Measurements from ENCODE around the gene MAPK12. TPM values are rescaled to one million over a fixed set of nuclear protein-coding genes. Genes with fewer than 3 reads are reported as not detected.

The MAPK12 gene
- total and polyA plus RNA-seq, 9 of the 15 experiments (the other 6 are each of a cell fraction or from before 2014, with no cell fraction given): 0.79 to 71.5 (median 32.8) TPM

GRCh38 chr22:50218996-50219727, 42.3 kb downstream of the MAPK12 start (continued):
- no peak for TF ChIP-seq RBM34 (IDR thresholded peaks at IDR 0.05; ENCODE audit: borderline replicate concordance, insufficient read depth, low read length)
- no peak for TF ChIP-seq KAT8 (IDR thresholded peaks at IDR 0.05; ENCODE audit: low read depth)
- no peak for TF ChIP-seq PRMT5 (CRISPR knock-in tag; IDR thresholded peaks at IDR 0.05)
- TF ChIP-seq CBX8 (IDR thresholded peaks at IDR 0.05; ENCODE audit: borderline replicate concordance, extremely low read depth, low read depth, low read length, poor library complexity, severe bottlenecking): no peak
- TF ChIP-seq NFYB (IDR thresholded peaks at IDR 0.05; ENCODE audit: extremely low read depth, insufficient read length): no peak
- TF ChIP-seq HMG20A (CRISPR knock-in tag; conservative IDR thresholded peaks at IDR 0.05): no peak
- TF ChIP-seq ZSCAN32 (CRISPR knock-in tag; IDR thresholded peaks at IDR 0.05): no peak
- TF ChIP-seq LCOR (CRISPR knock-in tag; IDR thresholded peaks at IDR 0.05): no peak
- TF ChIP-seq OTX1 (CRISPR knock-in tag; IDR thresholded peaks at IDR 0.05): no peak
- TF ChIP-seq ZNF134 (CRISPR knock-in tag; conservative IDR thresholded peaks at IDR 0.05): no peak
- no peak for TF ChIP-seq PYGO2 (tag; IDR thresholded peaks at IDR 0.05)
- peak; percentile 58 for TF ChIP-seq POLR2G (IDR thresholded peaks at IDR 0.05; ENCODE audit: low read depth, low read length)
- no peak for TF ChIP-seq ZSCAN29 (IDR thresholded peaks at IDR 0.05)
- no peak for TF ChIP-seq EGR1 (conservative IDR thresholded peaks at IDR 0.05)
- TF ChIP-seq RBFOX2 (IDR thresholded peaks at IDR 0.05; ENCODE audit: low read depth, low read length): no peak; the same call in 1 of the 2 replicates
- peak; percentile 88 to 90 for TF ChIP-seq MNT (conservative IDR thresholded peaks at IDR 0.05)
- TF ChIP-seq FOXP4 (CRISPR knock-in tag; IDR thresholded peaks at IDR 0.05; ENCODE audit: borderline replicate concordance): no peak
